Measurements from ENCODE around the gene PLA2R1.

- TF ChIP-seq POLR2AphosphoS5 (IDR thresholded peaks at IDR 0.05) (no peak), CTCF (IDR thresholded peaks at IDR 0.05; ENCODE audit: poor library complexity, severe bottlenecking) (no peak), EZH2 (IDR thresholded peaks at IDR 0.05; ENCODE audit: borderline replicate concordance, insufficient read depth, low read length, poor library complexity, severe bottlenecking) (no peak), EP300 (conservative IDR thresholded peaks at IDR 0.05; ENCODE audit: poor library complexity, severe bottlenecking) (no peak), REST (IDR thresholded peaks at IDR 0.05; ENCODE audit: borderline replicate concordance) (no peak), RAD21 (conservative IDR thresholded peaks at IDR 0.05) (no peak), MXI1 (conservative IDR thresholded peaks at IDR 0.05; ENCODE audit: poor library complexity, severe bottlenecking) (no peak)
These were observed 23.2 kb upstream of the PLA2R1 start for GRCh38 chr2:160085662-160086061.

Measured in neural cell (in vitro differentiated cells).